Activated T-cell treated with anti-CD3 and anti-CD28 coated beads, Interleukin-2, amount 50 U/mL, for 4 hours (primary cell): ENCODE measurements around the gene CLEC11A. TPM values are rescaled to one million over a fixed set of nuclear protein-coding genes. Genes with fewer than 3 reads are reported as not detected.
"Not testable (repeated sequence)": the region's sequence is repeated elsewhere in the genome, so short reads cannot be mapped to it uniquely, and the experiment has no call there.

Source experiments
- ATAC-seq, 2 donors: fragments of 200-7000 bp; cut with Tn5 transposase; one replicate each; pipeline ENCODE4 v1.10.0; 2021
- DNase-seq: peaks from one replicate; pipeline ENCODE4 v3.0.0-alpha.2; 2020
- H3K27me3 Mint-ChIP-seq: one replicate; pipeline ENCODE4 v1.8.0; 2021; ENCODE audit warnings: low read depth, mixed read lengths
- H3K36me3 Mint-ChIP-seq: one replicate; pipeline ENCODE4 v1.8.0; 2022; ENCODE audit warnings: mixed read lengths; ENCODE audit not compliant: insufficient read depth
- H3K4me1 Mint-ChIP-seq: one replicate; pipeline ENCODE4 v1.8.0; 2021; ENCODE audit warnings: low read depth, mixed read lengths
- H3K4me3 Mint-ChIP-seq: one replicate; pipeline ENCODE4 v1.8.0; 2021; ENCODE audit warnings: mild to moderate bottlenecking, moderate library complexity, mixed read lengths
- H3K9me3 Mint-ChIP-seq: one replicate; pipeline ENCODE4 v1.8.0; 2021; ENCODE audit warnings: mixed read lengths
- total RNA-seq, 3 donors: library from RNA; stranded (reverse); gene quantifications; one replicate each; pipeline ENCODE4 v1.2.1, GENCODE V29; 2021

Gene CLEC11A
- total RNA-seq, 3 donors from 2014 or later = 0.52 to 1.4 (median 1.4) TPM

GRCh38 chr19:50724522-50725217 is 1.5 kb downstream of the CLEC11A start:
- H3K27me3 Mint-ChIP-seq = peaks cover 75% of the 10 kb centered on the region
- no peaks in the 10 kb centered on the region for H3K9me3 Mint-ChIP-seq
- H3K4me3 Mint-ChIP-seq = peak overlapping the region; percentile 74
- no peaks in the 10 kb centered on the region for H3K36me3 Mint-ChIP-seq
- peaks cover 28% of the 10 kb centered on the region for H3K4me1 Mint-ChIP-seq
- DNase-seq = peak; percentile 89
- peak; percentile 82 to 83 for ATAC-seq

- Mint-ChIP-seq H3K36me3 (no peaks in the 10 kb centered on the region), H3K4me1 (peaks cover 24% of the 10 kb centered on the region), H3K4me3 (peak overlapping the region; percentile 74), H3K9me3 (no peaks in the 10 kb centered on the region), H3K27me3 (peaks cover 73% of the 10 kb centered on the region)
- ATAC-seq = peak; percentile 49 to 54
- no peak for DNase-seq
Observed at GRCh38 chr19:50725218-50725910, 2.2 kb downstream of the CLEC11A start.

GRCh38 chr19:50725911-50726230 is 2.7 kb downstream of the CLEC11A start:
- Mint-ChIP-seq H3K4me1 (peaks cover 19% of the 10 kb centered on the region), H3K9me3 (no peaks in the 10 kb centered on the region), H3K27me3 (peaks cover 68% of the 10 kb centered on the region), H3K36me3 (no peaks in the 10 kb centered on the region), H3K4me3 (peak overlapping the region; percentile 74)
- DNase-seq = no peak
- ATAC-seq = no peak

GRCh38 chr19:50728084-50728737 is 5.0 kb downstream of the CLEC11A start:
- Mint-ChIP-seq H3K4me1 (peaks cover 19% of the 10 kb centered on the region), H3K27me3 (peaks cover 67% of the 10 kb centered on the region), H3K4me3 (no peak overlapping the region), H3K9me3 (no peaks in the 10 kb centered on the region), H3K36me3 (no peaks in the 10 kb centered on the region)
- DNase-seq (peak; percentile 71), ATAC-seq (peak; percentile 65 to 66)

- ATAC-seq (no peak), DNase-seq (no peak)
- Mint-ChIP-seq H3K27me3 (peaks cover 62% of the 10 kb centered on the region), H3K4me1 (peaks cover 13% of the 10 kb centered on the region), H3K4me3 (no peak overlapping the region), H3K9me3 (no peaks in the 10 kb centered on the region), H3K36me3 (no peaks in the 10 kb centered on the region)
Observed at GRCh38 chr19:50729894-50730293, 6.7 kb downstream of the CLEC11A start.

GRCh38 chr19:50735869-50736268 is 12.7 kb downstream of the CLEC11A start:
- no peak for DNase-seq
- no peaks in the 10 kb centered on the region for H3K36me3 Mint-ChIP-seq
- H3K27me3 Mint-ChIP-seq = peaks cover 60% of the 10 kb centered on the region
- no peak overlapping the region for H3K4me3 Mint-ChIP-seq
- no peaks in the 10 kb centered on the region for H3K9me3 Mint-ChIP-seq
- ATAC-seq = no peak
- H3K4me1 Mint-ChIP-seq = no peaks in the 10 kb centered on the region

GRCh38 chr19:50736338-50736737 is 13.2 kb downstream of the CLEC11A start:
- no peak for DNase-seq
- Mint-ChIP-seq H3K27me3 (peaks cover 60% of the 10 kb centered on the region), H3K9me3 (no peaks in the 10 kb centered on the region)

GRCh38 chr19:50739132-50739913 is 16.2 kb downstream of the CLEC11A start:
- DNase-seq (no peak), ATAC-seq (no peak)
- Mint-ChIP-seq H3K4me3 (no peak overlapping the region), H3K9me3 (no peaks in the 10 kb centered on the region), H3K36me3 (no peaks in the 10 kb centered on the region), H3K27me3 (peaks cover 49% of the 10 kb centered on the region), H3K4me1 (no peaks in the 10 kb centered on the region)

More at GRCh38 chr19:50736338-50736737, 13.2 kb downstream of the CLEC11A start:
- Mint-ChIP-seq H3K4me3 (no peak overlapping the region), H3K4me1 (no peaks in the 10 kb centered on the region), H3K36me3 (no peaks in the 10 kb centered on the region)
- no peak for ATAC-seq

GRCh38 chr19:50739914-50740426 is 16.8 kb downstream of the CLEC11A start:
- no peak overlapping the region for H3K4me3 Mint-ChIP-seq
- no peaks in the 10 kb centered on the region for H3K9me3 Mint-ChIP-seq
- H3K4me1 Mint-ChIP-seq = no peaks in the 10 kb centered on the region
- H3K27me3 Mint-ChIP-seq = peaks cover 51% of the 10 kb centered on the region
- H3K36me3 Mint-ChIP-seq = no peaks in the 10 kb centered on the region
- no peak for DNase-seq
- no peak for ATAC-seq

GRCh38 chr19:50741179-50741933 is 18.2 kb downstream of the CLEC11A start:
- Mint-ChIP-seq H3K4me3 (no peak overlapping the region), H3K27me3 (peaks cover 48% of the 10 kb centered on the region), H3K9me3 (no peaks in the 10 kb centered on the region), H3K36me3 (no peaks in the 10 kb centered on the region), H3K4me1 (no peaks in the 10 kb centered on the region)
- no peak for ATAC-seq
- DNase-seq = no peak

GRCh38 chr19:50743537-50743936 is 20.4 kb downstream of the CLEC11A start:
- Mint-ChIP-seq H3K27me3 (peaks cover 45% of the 10 kb centered on the region), H3K4me3 (no peak overlapping the region), H3K9me3 (no peaks in the 10 kb centered on the region), H3K4me1 (no peaks in the 10 kb centered on the region), H3K36me3 (no peaks in the 10 kb centered on the region)
- DNase-seq = no peak
- ATAC-seq = no peak

GRCh38 chr19:50745221-50745620 is 22.1 kb downstream of the CLEC11A start:
- Mint-ChIP-seq H3K4me1 (no peaks in the 10 kb centered on the region), H3K9me3 (no peaks in the 10 kb centered on the region), H3K4me3 (no peak overlapping the region), H3K36me3 (no peaks in the 10 kb centered on the region), H3K27me3 (peaks cover 33% of the 10 kb centered on the region)
- ATAC-seq (no peak), DNase-seq (no peak)

- peaks cover 20% of the 10 kb centered on the region for H3K27me3 Mint-ChIP-seq
- not testable (repeated sequence) for H3K9me3 Mint-ChIP-seq, H3K36me3 Mint-ChIP-seq, ATAC-seq, H3K4me3 Mint-ChIP-seq, H3K4me1 Mint-ChIP-seq, DNase-seq
Observed at GRCh38 chr19:50747141-50747540, 24.0 kb downstream of the CLEC11A start.
